BLaER1 treated with 17β-estradiol and CSF1 and Interleukin-3, amounts not matched to agents 10 nM and 100 nM (cell line): Measurements from ENCODE around the gene KAZN.
A peak's percentile ranks its signal among the peaks of the same experiment; 100 is the strongest.
"Not testable (repeated sequence)": the region's sequence is repeated elsewhere in the genome, so short reads cannot be mapped to it uniquely, and the experiment has no call there.

Source experiments
- H3K27ac ChIP-seq, 11 experiments: shearing (Covaris generic); formaldehyde crosslinking; 2 replicates each; pipeline ENCODE4 v1.8.1; 2022
- H3K27me3 ChIP-seq, 11 experiments: shearing (Covaris generic); formaldehyde crosslinking; 2 replicates each; pipeline ENCODE4 v1.8.1; 2022
- H3K36me3 ChIP-seq, 11 experiments: shearing (Covaris generic); formaldehyde crosslinking; 2 replicates each; pipeline ENCODE4 v1.8.1; 2022
- H3K4me1 ChIP-seq, 10 experiments: shearing (Covaris generic); formaldehyde crosslinking; 2 replicates each; pipeline ENCODE4 v1.8.1; 2022
- H3K4me2 ChIP-seq, 11 experiments: shearing (Covaris generic); formaldehyde crosslinking; 2 replicates each; pipeline ENCODE4 v1.8.1; 2022
- H3K4me3 ChIP-seq, 10 experiments: shearing (Covaris generic); formaldehyde crosslinking; 2 replicates each; pipeline ENCODE4 v1.8.1; 2022
- H3K9ac ChIP-seq, 11 experiments: shearing (Covaris generic); formaldehyde crosslinking; 2 replicates each; pipeline ENCODE4 v1.8.1; 2022
- H3K9me3 ChIP-seq, 11 experiments: shearing (Covaris generic); formaldehyde crosslinking; replicated peaks in 1 of 11; 2 replicates each; pipeline ENCODE4 v1.8.1; 2022
- H4K20me1 ChIP-seq, 11 experiments: shearing (Covaris generic); formaldehyde crosslinking; 2 replicates each; pipeline ENCODE4 v1.8.1; 2022
- Cebpa-rat ChIP-seq, 11 experiments: shearing (Covaris generic); IDR thresholded peaks; 2 replicates each; pipeline ENCODE4 v1.8.1; 2022

The KAZN gene

DNA sequence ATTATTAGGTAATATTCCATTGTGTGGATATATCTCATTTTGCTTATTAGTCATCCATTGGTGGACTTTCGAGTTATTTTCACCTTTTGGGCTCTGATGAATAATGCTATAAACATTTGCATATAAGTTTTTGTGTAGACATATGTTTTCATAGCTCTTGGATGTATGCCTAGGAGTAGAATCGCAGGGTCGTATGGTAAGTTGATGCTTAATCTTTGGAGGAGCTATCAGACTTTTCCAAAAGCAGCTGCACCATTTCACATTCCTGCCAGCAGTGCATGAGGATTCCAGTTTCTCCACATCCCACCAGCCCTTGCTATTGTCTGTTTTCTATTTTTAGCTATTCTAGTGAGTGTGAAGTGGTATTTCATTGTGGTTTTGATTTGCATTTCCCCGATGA is 434.8 kb downstream of the KAZN start:
- Histone ChIP-seq H3K9ac (no peak overlapping the region), H3K36me3 (peaks cover 0 to 14% (median 0%) of the 10 kb centered on the region in 11 experiments; a peak in 4 of 22 replicates), H3K4me1 (peaks cover 0 to 35% (median 27%) of the 10 kb centered on the region in 10 experiments; a peak in 15 of 20 replicates), H3K4me2 (peak overlapping the region in 8 of 11 experiments; percentile 12 to 68 (median 46); a peak in 15 of 22 replicates), H3K4me3 (no peak overlapping the region), H3K27ac (no peak overlapping the region), H4K20me1 (peaks cover 0 to 64% (median 9%) of the 10 kb centered on the region in 11 experiments; a peak in 7 of 22 replicates), H3K9me3 (peaks cover 0 to 10% (median 0%) of the 10 kb centered on the region in 11 experiments; a peak in 2 of 22 replicates), H3K27me3 (no peaks in the 10 kb centered on the region)
- TF ChIP-seq Cebpa-rat (IDR thresholded peaks at IDR 0.05), result no peak

DNA sequence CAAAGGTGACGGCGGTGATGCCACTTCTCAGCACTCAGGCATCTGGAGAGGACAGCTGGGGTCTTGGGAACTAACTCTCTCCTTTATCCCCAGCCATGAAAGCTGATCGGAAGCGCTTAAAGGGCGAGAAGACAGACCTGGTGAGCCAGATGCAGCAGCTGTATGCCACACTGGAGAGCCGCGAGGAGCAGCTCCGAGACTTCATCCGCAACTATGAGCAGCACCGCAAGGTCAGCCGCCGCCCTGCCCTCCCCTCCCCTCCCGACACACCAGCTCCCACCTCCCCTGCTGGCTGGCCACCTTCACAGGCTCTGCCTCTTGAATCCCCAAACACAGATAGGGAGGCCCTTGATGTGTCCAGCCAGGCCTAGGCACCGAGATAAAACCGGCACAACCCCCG is 436.2 kb downstream of the KAZN start:
- Histone ChIP-seq H3K9ac (no peak overlapping the region), H3K27me3 (no peaks in the 10 kb centered on the region), H3K4me2 (no peak overlapping the region), H3K4me3 (no peak overlapping the region), H3K27ac (no peak overlapping the region), H3K4me1 (peaks cover 0 to 21% (median 18%) of the 10 kb centered on the region in 10 experiments; a peak in 15 of 20 replicates), H3K9me3 (peaks cover 0 to 10% (median 0%) of the 10 kb centered on the region in 11 experiments; a peak in 2 of 22 replicates), H3K36me3 (peaks cover 0 to 20% (median 3%) of the 10 kb centered on the region in 11 experiments; a peak in 5 of 22 replicates), H4K20me1 (peaks cover 0 to 52% (median 3%) of the 10 kb centered on the region in 11 experiments; a peak in 6 of 22 replicates)
- no peak for TF ChIP-seq Cebpa-rat (IDR thresholded peaks at IDR 0.05)

DNA sequence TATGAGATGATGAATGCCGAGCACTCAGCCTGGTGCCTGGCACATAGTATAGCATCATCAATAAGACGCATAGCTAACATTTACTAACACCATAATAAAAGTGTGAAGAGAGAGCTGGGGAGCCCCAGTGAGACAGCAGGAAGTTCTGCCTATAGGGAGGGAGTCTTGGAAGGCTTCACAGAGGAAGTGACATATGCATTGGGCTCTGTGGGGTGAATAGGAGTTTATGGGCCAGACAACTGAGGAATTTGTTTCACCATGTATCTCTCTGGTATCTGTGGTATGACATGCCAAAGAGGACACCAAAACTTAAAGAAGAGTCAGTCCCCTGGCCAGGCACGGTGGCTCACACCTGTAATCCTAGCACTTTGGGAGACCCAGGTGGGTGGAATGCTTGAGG is 436.8 kb downstream of the KAZN start:
- Histone ChIP-seq H3K36me3 (peaks cover 0 to 20% (median 3%) of the 10 kb centered on the region in 11 experiments; a peak in 5 of 22 replicates), H3K27me3 (no peaks in the 10 kb centered on the region), H3K9me3 (peaks cover 0 to 10% (median 0%) of the 10 kb centered on the region in 11 experiments; a peak in 2 of 22 replicates), H3K27ac (no peak overlapping the region), H3K4me3 (no peak overlapping the region), H3K4me2 (no peak overlapping the region), H3K9ac (no peak overlapping the region), H4K20me1 (peaks cover 0 to 51% (median 0%) of the 10 kb centered on the region in 11 experiments; a peak in 5 of 22 replicates), H3K4me1 (peaks cover 0 to 17% (median 13%) of the 10 kb centered on the region in 10 experiments; a peak in 15 of 20 replicates)
- TF ChIP-seq Cebpa-rat (IDR thresholded peaks at IDR 0.05), result no peak

DNA sequence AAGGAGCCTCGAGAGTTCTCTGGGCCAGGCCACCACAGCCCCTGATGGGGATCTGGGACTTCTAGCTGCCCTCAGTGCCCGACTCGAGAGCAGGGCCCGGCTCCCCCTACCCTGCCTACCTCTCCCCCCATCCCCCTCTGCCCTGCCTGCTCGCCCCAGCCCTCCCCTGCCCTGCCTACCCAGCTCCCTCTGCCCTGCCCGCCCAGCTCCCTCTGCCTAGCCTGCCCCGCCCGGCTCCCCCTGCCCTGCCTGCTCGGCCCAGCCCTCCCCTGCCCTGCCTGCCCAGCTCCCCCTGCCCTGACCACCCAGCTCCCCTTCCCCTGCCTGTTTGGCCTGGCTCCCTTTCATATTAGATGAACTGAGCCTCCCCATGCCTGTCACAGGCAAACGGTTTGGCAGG is 437.6 kb downstream of the KAZN start:
- Histone ChIP-seq H3K4me3 (no peak overlapping the region), H3K27me3 (no peaks in the 10 kb centered on the region), H3K9ac (no peak overlapping the region), H3K9me3 (peaks cover 0 to 10% (median 0%) of the 10 kb centered on the region in 11 experiments; a peak in 2 of 22 replicates), H3K27ac (no peak overlapping the region), H4K20me1 (peaks cover 0 to 43% (median 0%) of the 10 kb centered on the region in 11 experiments; a peak in 5 of 22 replicates), H3K36me3 (peaks cover 0 to 20% (median 3%) of the 10 kb centered on the region in 11 experiments; a peak in 5 of 22 replicates), H3K4me2 (no peak overlapping the region), H3K4me1 (peaks cover 0 to 20% (median 13%) of the 10 kb centered on the region in 10 experiments; a peak in 15 of 20 replicates)
- no peak for TF ChIP-seq Cebpa-rat (IDR thresholded peaks at IDR 0.05)

DNA sequence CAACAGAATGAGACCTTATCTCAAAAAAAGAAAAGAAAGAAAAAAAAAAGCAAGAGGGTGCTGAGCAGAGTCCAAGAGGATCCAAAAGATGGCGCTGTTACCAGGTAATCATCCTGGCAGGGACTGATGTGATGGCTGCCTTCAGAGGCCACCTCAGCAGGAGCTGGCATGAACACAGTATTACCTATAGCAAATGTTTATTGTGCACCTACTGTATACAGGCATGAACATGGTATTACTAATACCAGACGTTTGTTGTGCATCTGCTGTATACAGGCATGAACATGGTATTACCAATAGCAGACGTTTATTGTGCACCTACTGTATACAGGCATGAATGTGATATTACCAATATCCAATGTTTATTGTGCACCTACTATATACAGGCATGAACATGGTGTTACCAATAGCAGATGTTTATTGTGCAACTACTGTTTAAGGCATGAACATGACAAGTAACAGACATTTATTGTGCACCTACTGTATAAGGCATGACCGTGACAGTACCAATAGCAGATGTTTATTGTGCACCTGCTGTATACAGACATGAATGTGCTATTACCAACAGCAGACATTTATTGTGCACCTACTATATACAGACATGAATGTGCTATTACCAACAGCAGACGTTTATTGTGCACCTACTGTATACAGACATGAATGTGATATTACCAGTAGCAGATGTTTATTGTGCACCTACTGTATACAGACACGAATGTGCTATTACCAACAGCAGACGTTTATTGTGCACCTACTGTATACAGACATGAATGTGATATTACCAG is 439.9 kb downstream of the KAZN start:
- Histone ChIP-seq H3K36me3 (peaks cover 0 to 20% (median 3%) of the 10 kb centered on the region in 11 experiments; a peak in 5 of 22 replicates), H3K4me1 (peaks cover 0 to 15% (median 9%) of the 10 kb centered on the region in 10 experiments; a peak in 15 of 20 replicates), H3K4me2 (no peak overlapping the region), H3K9ac (no peak overlapping the region), H3K4me3 (no peak overlapping the region), H3K27me3 (no peaks in the 10 kb centered on the region), H3K27ac (no peak overlapping the region), H4K20me1 (peaks cover 0 to 38% (median 0%) of the 10 kb centered on the region in 11 experiments; a peak in 4 of 22 replicates), H3K9me3 (peaks cover 0 to under 1% (median 0%) of the 10 kb centered on the region in 11 experiments; a peak in 1 of 22 replicates)
- no peak for TF ChIP-seq Cebpa-rat (IDR thresholded peaks at IDR 0.05)

DNA sequence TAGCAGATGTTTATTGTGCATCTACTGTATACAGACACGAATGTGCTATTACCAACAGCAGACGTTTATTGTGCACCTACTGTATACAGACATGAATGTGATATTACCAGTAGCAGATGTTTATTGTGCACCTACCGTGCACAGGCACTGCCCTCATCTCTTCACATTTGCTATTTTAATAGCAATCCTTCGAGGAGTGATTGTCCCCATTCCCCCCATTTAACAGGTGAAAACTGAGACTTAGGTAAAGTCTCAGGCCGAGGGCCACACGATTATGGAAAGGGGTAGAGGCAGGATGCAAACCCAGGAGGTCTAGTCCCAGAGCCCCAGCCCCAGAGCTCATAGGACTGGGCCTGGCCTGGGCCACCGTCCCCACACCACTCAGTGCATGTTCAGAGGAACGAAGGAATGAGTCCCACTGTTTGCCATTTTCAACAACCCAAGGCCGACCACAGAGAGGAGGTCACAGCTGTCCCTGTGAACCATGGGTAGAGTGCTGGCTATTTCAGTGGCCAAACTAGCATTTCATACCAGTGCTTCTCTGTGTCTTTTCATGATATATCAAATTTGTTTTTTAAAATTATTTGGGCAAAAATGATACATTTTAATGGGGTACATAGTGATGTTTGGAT is 440.6 kb downstream of the KAZN start:
- H3K9ac ChIP-seq, result no peak overlapping the region

DNA sequence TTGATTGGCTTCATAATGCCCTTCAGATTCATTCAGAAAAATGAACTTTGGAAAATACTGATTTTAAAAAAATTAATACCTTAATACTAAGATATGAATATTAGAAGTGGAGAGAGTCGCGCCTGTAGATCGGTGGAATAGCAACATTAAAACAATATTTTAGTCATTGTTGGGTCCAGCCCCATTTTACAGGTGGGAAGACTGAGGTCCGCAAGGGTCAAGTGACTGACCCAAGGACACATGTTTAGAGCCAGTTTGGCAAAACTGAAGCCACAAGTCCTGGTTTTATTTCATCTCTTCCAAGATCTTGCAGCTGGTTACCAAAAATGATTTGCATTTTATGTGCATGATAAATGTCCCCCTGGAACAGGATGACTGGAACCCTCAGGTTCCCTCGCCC is 441.4 kb downstream of the KAZN start:
- Histone ChIP-seq H3K9me3 (no peaks in the 10 kb centered on the region), H3K4me2 (no peak overlapping the region), H3K27ac (no peak overlapping the region), H3K9ac (no peak overlapping the region), H3K27me3 (no peaks in the 10 kb centered on the region), H3K4me1 (peaks cover 0 to 6% (median 0%) of the 10 kb centered on the region in 10 experiments; a peak in 4 of 20 replicates), H4K20me1 (peaks cover 0 to 25% (median 0%) of the 10 kb centered on the region in 11 experiments; a peak in 3 of 22 replicates), H3K36me3 (peaks cover 0 to 20% (median 2%) of the 10 kb centered on the region in 11 experiments; a peak in 6 of 22 replicates), H3K4me3 (no peak overlapping the region)
- TF ChIP-seq Cebpa-rat (IDR thresholded peaks at IDR 0.05), result no peak

More for the DNA sequence above, 440.6 kb downstream of the KAZN start:
- Histone ChIP-seq H4K20me1 (peaks cover 0 to 33% (median 0%) of the 10 kb centered on the region in 11 experiments; a peak in 4 of 22 replicates), H3K4me2 (no peak overlapping the region), H3K9me3 (no peaks in the 10 kb centered on the region), H3K4me3 (no peak overlapping the region), H3K36me3 (peaks cover 0 to 20% (median 3%) of the 10 kb centered on the region in 11 experiments; a peak in 5 of 22 replicates), H3K27me3 (no peaks in the 10 kb centered on the region), H3K4me1 (peaks cover 0 to 8% (median 2%) of the 10 kb centered on the region in 10 experiments; a peak in 11 of 20 replicates), H3K27ac (no peak overlapping the region)
- TF ChIP-seq Cebpa-rat (IDR thresholded peaks at IDR 0.05), result no peak

DNA sequence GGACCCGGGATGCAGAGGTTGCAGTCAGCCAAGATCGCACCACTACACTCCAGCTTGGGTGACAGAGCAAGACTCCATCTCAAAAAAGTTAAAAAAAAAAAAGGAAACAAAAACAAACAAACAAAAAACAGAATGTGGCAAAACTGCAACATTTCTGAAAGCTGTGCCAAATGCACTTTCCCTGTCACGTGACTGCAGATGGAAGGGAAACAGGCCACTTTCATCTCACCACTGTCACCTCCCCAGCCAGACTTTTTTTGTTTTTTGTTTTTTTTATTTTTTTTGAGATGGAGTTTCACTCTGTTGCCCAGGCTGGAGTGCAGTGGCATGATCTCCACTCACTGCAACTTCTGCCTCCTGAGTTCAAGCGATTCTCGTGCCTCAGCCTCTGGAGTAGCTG is 442.2 kb downstream of the KAZN start:
- Histone ChIP-seq H4K20me1 (peaks cover 0 to 17% (median 0%) of the 10 kb centered on the region in 11 experiments; a peak in 3 of 22 replicates), H3K36me3 (peaks cover 0 to 20% (median 0%) of the 10 kb centered on the region in 11 experiments; a peak in 6 of 22 replicates)
- not testable (repeated sequence) for H3K27ac ChIP-seq, H3K27me3 ChIP-seq, H3K9ac ChIP-seq, H3K4me3 ChIP-seq, H3K4me2 ChIP-seq, H3K9me3 ChIP-seq, H3K4me1 ChIP-seq
